EL (cell line): ENCODE measurements around the gene IRF5.
"Not testable (repeated sequence)": the region's sequence is repeated elsewhere in the genome, so short reads cannot be mapped to it uniquely, and the experiment has no call there.

Source experiments
- DNase-seq: peaks from one replicate; pipeline ENCODE4 v3.0.0-alpha.2; 2016

IRF5 gene

DNA sequence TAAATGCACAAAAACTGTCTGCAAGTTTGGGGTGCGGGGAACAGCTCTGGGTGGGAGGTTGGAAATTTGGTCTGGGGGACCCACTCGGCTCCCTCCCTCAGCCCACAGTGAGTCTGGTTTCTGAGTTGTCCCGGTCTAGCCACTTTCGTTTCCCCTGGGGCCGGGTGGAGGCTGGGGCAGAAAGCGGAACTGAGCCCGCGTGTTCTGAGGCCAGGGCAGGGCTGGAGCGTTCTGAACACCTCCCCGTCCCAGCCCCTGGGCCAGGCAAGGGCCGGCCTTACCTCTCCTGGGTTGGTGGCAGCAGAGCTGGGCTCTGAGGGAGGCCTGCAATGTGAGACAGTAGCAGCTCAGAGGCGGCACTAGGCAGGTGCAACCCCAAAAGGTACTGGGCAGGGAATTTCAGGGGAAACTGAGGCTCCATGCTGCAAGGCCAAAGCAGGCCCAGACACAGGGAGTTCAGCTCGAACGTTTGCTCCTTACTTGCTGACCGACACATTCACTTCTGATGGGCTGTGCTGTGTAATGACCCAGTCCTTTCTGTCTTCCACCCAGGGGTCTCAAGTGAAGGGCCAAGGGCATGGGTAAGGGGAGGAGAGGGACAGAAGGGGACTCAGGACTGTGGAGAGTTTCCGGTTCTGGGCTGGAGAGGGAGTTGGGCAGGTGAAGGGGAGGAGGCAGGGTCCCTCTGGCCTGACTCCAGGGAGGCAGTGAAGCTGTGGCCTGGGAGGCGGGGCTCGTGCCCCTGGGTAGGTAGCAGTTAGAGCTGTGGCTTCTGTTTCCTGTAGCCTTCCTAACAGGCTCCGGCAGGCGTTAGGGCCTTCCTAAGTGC is 3.0 kb downstream of the IRF5 start:
- no peak for DNase-seq

DNA sequence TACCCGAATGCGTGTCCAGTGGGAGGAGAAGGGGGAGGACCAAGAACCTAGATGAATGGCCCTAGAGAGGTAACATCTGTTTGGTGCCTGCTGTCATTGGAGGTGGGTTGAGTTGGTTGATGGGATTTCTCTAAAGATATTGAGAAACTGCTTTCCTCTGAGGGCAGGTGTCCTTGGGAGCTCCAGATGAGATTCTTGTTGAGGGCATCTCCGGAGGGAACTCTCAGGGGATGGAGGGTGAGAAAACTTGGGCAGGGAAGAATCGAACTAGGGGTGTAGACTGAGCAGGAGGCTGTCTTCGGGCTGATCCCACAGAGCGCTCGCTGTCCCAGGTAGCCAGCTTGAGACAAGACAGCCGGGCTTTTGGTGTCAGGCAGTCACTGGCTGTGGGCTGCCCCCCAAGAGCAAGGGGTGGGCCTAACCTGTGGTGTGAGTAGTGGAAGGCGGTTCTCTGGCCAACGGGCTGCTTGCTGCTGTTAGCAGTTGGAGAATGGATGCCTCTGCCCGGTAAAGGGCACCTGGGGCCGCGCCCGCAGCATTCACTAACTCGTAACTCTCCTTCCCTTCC is 3.7 kb downstream of the IRF5 start:
- DNase-seq: no peak

DNA sequence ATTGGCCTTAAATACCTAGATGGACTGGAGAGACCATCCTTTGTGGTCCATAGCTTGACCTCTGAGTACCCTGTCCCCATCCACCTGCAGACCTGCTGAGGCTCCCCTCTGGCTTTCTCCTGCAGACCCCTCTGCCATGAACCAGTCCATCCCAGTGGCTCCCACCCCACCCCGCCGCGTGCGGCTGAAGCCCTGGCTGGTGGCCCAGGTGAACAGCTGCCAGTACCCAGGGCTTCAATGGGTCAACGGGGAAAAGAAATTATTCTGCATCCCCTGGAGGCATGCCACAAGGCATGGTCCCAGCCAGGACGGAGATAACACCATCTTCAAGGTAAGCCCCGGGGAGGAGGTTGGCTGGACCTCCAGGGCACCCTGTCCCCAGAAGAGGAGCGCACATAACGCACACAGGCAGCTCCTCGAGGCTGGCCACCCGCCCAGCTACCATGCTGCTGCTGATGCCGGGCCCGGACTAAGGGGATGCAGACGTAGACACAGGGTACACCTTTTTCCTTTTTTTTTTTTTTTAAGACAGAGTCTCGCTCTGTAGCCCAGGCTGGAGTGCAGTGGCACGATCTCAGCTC is 4.3 kb downstream of the IRF5 start:
- no peak for DNase-seq

DNA sequence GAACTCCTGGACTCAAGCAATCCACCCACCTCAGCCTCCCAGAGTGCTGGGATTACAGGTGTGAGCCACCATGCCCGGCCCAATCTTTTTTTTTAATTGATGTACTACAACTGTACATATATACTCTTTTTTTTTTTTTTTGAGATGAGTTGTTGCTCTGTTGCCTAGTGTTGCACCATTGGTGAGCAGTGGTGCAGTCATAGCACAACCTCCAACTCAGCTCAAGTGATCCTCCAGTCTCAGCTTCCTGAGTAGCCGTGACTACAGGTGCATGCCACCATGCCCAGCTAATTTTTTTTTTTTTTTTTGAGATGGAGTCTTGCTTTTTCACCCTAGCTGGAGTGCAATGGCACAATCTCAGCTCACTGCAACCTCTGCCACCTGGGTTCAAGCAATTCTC is 5.5 kb downstream of the IRF5 start:
- DNase-seq: not testable (repeated sequence)

DNA sequence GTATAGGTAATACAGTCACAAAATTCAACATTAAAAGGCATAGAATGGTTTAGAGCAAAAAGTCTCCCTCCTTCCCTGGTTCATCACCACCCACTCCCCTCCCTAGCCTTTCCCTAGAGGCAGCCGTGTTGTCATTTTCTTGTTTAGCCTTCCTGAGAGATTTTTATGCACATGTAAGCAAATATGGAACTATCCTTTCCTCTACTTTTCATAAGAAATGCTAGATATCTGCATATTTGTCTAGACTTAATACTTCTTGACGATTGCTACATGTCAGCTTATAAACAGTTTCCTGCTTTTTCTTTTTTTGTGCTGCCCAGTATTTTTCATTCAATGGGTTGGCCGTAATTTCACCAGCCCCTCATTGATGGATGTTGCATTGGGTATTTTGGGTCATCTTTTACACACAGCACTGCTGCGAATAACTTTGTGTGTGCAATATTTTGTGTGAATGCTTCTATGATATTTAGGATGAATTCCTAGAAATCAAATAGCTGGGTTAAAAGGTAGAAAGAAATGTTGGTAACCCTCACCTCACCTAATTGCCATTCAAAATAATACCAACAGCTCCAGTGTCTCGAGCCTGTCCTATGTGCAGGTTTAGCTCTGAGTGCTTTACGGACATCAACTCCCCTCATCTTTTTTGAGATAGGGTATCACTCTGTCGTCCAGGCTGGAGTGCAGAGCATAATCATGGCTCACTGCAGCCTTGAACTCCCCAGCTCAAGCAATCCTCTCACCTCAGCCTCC is 6.9 kb downstream of the IRF5 start:
- DNase-seq: no peak

DNA sequence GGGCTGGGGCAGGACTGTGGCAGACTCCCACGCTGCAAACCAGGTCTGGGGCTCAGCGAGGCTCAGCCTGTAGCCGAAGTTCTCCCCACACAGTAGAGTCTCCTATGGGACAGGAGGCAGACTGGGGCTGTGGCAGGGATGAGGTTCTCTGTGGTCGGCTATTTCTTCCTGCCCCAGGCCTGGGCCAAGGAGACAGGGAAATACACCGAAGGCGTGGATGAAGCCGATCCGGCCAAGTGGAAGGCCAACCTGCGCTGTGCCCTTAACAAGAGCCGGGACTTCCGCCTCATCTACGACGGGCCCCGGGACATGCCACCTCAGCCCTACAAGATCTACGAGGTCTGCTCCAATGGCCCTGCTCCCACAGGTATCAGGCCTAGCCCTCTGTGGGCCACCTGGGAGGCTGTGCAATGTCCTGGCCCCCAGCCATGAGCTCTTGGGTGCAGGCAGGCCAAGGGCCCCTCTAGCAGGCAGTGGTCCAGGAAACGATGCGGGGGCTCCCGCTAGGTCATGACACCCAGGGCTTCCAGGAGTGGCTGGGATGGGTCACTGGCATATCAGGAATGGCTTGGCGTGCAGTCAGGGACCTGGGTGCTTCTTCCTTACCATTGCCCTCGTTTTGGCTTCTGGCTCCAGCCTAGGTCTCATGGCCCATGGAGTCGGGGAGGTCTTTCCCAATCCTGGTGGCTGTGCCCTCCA is 8.1 kb downstream of the IRF5 start:
- no peak for DNase-seq

DNA sequence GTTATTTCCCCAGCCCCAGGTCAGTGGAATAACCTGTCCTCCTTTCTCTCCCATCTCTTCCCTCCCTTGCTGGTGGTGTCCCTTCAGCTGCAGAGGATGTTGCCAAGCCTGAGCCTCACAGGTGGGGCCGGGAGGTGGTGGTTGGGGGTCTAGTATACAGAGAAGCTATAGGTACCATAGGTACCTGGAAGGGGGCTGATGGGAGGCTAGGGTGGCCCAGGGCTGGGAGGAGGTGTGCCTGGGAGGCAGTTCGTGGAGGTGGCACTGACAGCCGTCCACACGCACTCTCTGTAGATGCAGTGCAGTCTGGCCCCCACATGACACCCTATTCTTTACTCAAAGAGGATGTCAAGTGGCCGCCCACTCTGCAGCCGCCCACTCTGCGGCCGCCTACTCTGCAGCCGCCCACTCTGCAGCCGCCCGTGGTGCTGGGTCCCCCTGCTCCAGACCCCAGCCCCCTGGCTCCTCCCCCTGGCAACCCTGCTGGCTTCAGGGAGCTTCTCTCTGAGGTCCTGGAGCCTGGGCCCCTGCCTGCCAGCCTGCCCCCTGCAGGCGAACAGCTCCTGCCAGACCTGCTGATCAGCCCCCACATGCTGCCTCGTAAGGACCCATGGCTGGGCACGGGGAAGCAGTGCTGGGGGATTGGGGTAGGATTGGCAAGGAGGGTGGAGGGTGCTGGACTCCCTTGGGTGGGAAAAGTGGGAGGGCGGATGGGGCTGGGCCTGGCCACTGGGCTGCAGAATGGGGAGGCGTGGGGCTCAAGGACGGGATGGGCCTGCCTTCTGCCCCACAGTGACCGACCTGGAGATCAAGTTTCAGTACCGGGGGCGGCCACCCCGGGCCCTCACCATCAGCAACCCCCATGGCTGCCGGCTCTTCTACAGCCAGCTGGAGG is 9.5 kb downstream of the IRF5 start:
- DNase-seq: no peak

DNA sequence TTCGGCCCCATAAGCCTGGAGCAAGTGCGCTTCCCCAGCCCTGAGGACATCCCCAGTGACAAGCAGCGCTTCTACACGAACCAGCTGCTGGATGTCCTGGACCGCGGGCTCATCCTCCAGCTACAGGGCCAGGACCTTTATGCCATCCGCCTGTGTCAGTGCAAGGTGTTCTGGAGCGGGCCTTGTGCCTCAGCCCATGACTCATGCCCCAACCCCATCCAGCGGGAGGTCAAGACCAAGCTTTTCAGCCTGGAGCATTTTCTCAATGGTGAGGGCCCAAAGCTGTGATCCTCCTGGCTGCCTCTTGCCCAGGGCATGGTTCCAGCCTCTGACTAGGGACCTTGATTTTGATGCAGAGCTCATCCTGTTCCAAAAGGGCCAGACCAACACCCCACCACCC is 10.1 kb downstream of the IRF5 start:
- DNase-seq: peak; percentile 33

DNA sequence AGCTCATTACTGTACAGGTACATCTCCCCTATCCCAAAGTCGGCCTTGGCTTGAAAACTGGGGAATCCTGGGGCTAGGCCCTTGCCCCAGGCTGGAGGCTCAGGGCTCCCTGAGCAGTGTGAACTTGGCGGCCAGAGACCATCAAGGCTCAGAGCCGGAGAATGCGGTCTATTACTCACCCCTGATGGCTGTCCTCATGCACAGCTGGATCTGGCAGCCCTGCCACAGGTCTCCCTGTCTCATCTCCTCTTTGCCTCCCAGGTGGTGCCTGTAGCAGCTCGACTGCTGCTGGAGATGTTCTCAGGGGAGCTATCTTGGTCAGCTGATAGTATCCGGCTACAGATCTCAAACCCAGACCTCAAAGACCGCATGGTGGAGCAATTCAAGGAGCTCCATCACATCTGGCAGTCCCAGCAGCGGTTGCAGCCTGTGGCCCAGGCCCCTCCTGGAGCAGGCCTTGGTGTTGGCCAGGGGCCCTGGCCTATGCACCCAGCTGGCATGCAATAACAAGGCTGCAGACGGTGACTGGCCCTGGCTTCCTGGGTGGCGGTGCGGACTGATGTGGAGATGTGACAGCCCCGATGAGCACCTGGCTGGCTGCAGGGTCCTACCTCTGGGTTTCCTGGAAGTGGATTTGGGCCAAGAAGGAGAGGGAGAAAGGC is 10.7 kb downstream of the IRF5 start:
- no peak for DNase-seq

DNA sequence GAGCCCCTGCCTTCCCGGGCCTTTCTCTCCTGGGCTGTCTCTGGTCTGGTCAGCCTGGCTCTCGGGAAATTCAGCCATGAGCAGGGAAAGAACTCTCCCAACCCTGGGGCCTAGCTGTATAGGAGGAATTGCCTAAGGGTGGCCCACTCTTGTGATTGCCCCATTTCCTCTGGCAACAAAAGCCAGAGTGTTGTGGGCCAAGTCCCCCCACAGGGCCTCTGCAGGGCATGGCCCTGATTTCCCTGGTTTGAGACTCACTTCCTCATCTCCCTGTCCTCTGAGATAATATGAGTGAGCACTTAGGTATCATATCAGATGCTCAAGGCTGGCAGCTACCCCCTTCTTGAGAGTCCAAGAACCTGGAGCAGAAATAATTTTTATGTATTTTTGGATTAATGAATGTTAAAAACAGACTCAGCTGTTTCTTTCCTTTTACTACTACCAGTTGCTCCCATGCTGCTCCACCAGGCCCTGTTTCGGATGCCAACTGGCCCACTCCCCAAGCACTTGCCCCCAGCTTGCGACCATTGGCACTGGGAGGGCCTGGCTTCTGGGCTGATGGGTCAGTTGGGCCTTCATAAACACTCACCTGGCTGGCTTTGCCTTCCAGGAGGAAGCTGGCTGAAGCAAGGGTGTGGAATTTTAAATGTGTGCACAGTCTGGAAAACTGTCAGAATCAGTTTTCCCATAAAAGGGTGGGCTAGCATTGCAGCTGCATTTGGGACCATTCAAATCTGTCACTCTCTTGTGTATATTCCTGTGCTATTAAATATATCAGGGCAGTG is 11.4 kb downstream of the IRF5 start:
- DNase-seq: no peak

DNA sequence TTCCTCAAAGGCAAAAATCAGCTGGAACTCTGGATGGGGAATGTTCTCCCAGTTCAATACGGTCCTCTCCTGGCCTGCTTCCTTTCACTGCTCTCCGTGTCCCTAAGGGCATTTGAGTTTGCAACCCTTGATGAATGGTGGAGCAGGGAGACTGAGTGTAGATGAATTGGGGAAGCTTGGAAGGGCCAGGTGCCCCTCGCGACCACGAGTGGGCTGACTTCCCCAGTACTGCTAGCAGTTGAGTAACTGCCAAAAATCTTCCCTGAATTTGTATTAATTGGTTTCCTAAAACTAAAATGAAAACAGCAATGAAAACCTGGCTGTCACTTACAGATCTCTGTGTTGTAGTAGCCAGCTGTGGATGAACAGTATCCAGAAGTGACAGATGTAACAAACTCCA is 13.6 kb downstream of the IRF5 start:
- no peak for DNase-seq

DNA sequence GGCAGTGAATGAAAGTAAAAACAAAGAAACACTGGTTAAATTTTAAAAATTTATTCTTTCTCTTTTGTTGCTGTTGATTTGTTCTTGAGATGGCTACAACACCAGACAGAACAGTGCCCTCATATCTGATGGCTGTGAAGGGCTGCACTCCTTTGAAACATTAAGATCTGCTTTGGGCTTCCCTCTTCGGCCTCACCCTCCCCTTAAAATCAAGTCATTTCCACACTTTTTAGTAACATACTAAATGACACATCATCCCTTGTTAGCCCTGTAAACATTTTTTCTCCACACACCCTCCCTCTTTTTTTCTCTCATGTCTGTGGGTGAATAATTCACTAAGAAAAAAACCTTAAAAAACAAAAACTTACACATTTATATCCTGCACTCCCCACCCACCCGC is 16.4 kb downstream of the IRF5 start:
- DNase-seq: no peak

DNA sequence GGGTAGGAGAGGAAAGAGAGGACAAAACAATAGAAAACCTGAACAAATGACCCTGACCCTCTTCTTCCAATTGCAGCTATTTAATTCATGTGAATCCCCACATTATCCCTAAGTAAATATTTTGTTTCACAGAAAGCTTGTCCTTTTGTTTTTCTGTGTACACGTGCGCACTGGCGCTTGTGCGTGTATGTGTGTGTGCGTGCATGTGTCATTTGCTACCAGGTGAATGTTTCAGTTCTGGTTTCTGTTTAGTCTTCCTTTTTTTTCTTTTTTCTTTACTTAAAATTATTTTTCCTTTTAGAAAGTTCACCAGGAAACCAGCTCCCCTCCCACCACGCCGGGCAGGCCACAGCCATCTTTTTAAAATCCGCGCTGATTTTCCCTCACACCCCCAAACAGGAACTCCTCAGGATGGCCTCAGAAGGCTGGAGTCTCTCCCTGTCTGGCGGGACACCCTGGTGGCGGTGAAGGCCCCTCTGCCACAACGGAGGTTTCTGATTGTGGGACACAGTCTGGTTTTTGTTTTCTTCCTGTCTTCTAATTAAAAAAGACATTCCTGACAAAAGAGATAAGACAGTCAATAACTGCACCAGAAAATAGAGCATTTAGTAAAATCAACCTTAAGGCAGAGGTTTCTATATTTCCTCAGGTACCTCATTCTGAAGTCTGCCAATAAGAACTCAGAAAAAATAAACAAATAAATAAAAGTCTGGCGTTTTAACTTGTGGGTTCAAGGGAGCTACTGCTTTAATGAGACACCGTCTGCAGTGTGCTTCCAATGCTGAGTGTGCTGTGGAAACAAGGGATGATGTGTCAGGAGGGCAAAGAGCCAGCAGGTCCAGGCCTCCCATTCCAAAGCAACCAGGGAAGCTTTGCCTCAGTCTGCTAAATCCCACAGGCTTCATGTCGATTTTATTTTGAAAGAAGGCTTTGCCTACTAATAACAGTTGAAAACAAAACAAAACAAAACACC is 17.4 kb downstream of the IRF5 start:
- peak; percentile 48 for DNase-seq

DNA sequence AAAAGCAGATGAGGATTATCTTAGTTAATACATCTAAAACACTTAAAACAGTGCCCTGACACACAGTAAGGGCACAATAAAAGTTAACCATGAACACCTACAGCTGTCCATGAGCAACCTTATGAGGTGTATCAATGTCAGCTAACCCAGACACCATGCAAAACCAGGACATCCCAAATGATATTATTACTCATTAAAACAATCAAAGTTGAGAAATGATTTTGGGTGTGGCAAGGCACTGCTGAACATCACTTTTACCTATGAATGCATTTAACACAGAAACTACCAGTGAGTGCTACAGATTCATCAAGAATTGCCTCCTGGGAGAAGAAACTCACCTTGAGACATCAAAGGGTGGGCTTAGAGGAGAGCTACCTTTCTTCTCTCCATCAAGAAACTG is 18.3 kb downstream of the IRF5 start:
- DNase-seq: no peak

DNA sequence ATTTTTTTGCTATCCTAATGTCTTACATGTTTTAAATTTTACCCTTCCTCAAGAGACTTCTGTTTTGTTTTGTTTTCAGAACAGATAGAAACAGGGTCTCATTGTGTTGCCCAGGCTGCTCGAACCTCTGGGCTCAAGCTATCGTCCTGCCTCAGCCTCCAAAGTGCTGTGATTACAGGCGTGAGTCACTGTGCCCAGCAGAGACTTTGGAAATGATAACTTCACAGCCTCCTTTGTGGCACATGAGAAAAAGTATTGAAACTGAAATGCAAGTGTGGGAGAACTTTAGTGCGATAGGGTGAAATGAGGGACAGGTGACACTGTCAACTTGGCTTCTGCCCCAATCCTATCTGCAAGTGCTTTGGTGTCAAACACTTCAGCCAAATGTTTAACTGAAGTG is 21.6 kb downstream of the IRF5 start:
- DNase-seq: no peak

DNA sequence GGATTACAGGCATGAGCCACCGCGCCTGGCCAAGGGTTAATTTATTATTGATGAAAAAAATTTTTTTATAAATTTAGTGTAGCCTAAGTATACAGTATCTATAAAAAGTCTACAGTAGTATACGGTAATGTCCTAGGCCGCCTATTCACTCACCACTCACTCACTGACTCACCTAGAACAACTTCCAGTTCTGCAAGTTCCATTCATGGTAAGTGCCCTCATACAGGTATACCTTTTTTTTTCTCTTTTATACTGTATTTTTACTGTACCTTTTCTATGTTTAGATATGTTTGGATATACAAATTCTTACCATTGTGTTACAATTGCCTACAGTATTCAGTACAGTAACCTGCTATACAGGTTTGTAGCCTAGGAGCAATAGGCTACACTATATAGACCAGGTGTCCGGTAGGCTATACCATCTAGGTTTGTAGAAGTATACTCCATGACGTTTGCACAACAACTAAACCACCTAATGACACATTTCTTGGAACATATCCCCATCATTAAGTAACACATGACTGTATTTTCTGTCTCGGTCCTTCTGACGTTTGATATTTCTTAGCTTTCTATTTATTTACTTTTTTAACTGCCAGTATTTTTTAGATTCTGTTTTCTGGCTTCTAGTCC is 23.4 kb downstream of the IRF5 start:
- no peak for DNase-seq

DNA sequence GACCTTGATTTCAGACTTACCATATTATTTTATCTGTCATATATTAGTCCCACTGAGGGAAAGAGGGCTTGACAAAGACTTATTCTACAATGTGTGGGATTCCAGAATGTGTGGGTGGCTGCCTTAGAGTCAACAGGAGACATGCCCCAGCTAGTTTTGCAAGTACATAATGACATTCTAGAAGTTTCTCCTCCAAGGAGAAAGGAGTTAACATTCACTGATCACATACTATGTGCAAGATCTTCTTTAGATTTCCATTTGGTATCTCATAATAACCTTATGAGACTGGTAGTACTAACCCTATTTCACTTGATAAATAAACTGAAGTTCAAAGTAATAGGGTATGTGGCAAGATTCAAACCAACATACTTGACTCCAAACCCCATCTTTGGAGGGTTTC is 25.2 kb downstream of the IRF5 start:
- DNase-seq: no peak

DNA sequence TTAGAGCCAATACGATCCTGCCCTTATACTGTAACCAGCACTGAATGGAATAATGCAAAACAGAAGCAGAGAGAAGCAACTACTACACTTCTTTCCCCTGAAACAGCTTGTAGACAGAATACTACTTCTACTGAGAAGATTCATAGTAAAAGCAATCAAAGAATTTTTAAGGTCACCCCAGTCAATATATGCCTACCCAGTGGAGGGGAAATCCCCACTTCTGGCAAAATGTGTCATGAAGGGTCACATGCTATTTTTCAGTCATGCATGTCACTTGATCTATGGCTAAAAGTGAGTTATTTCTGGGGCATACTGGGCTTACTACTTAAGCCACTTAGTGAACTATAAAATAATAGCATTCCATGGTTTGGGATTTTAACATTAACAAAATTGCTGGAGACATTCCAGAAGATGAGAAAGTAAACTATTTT is 25.6 kb downstream of the IRF5 start:
- peak; percentile 28 for DNase-seq

DNA sequence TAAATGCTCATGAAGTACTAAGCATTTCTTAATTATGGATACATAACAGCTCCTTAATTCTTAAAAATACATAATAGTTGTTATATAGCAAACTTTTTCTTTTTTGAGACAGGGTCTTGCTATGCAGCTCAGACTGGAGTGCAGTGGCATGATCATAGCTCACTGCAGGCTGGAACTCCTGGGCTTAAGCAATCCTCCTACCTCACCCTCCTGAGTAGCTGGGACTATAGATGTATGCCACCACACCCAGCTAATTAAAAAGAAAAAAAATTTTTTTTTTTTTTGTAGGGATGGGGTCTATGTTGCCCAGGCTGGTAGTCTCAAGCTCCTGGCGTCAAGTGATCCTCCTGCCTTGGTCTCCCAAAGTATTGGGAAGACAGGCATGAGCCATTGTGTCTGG is 30.9 kb downstream of the IRF5 start:
- no peak for DNase-seq
